ENCODE measurements around the gene FUS. TPM values are rescaled to one million over a fixed set of nuclear protein-coding genes. Genes with fewer than 3 reads are reported as not detected.

Gene FUS
- total and polyA plus RNA-seq, 2 experiments from 2014 or later, result 247 to 528 TPM

DNA sequence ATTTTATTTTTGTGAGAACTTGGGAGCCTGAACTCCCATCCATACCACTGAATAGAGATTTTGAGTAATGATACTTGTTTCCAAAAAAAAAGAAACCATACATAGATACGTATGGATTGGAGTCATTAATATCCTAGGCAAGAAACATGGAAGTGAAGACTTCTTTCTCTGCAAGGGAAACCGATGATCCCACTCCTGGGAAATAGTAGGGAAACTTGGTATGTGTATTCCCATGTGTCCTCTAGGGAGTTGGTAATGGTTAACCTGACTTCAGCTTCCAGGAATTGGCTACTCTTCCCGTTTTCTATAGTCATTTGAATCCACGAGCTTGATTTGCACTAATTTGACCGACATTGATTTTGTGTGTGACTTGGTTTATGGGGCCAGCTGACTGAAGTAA, 5.4 kb downstream of the FUS start (continued):
- TF ChIP-seq ZNF462 (CRISPR knock-in tag; IDR thresholded peaks at IDR 0.05) (no peak), CTCF (conservative IDR thresholded peaks at IDR 0.05; ENCODE audit: low read depth in 2 of 2) (no peak), POLR2AphosphoS5 (IDR thresholded peaks at IDR 0.05; ENCODE audit: low read depth) (no peak), ETS1 (IDR thresholded peaks at IDR 0.05) (no peak), EZH2phosphoT487 (IDR thresholded peaks at IDR 0.05; ENCODE audit: unreplicated experiment) (no peak), EZH2 (IDR thresholded peaks at IDR 0.05; ENCODE audit: low read depth, unreplicated experiment) (no peak), JUNB (IDR thresholded peaks at IDR 0.05; ENCODE audit: unreplicated experiment) (no peak), STAT1 (IDR thresholded peaks at IDR 0.05; ENCODE audit: unreplicated experiment) (no peak)
